ENCODE measurements around the gene MYO15A.

Gene MYO15A

GRCh38 chr17:18166894-18167293 lies 58.3 kb downstream of the MYO15A start:
- no peak for TF ChIP-seq CTCF (IDR thresholded peaks at IDR 0.05; ENCODE audit: low read depth, low read length, missing control alignments)
- DNase-seq (ENCODE audit: low read depth) = no peak
- in situ Hi-C loops (cut with HindIII; ENCODE audit: low sequenced_read_pairs) = no loop called here
- H3K4me3 ChIP-seq (ENCODE audit: low read depth, low read length) = no peak overlapping the region

- in situ Hi-C loops (cut with HindIII; ENCODE audit: low sequenced_read_pairs) = no loop called here
- TF ChIP-seq CTCF (IDR thresholded peaks at IDR 0.05; ENCODE audit: low read depth, low read length, missing control alignments) = no peak
Observed at GRCh38 chr17:18167421-18167820, 58.9 kb downstream of the MYO15A start.

GRCh38 chr17:18172531-18173278 lies 64.1 kb downstream of the MYO15A start:
- no peak for TF ChIP-seq CTCF (IDR thresholded peaks at IDR 0.05; ENCODE audit: low read depth, low read length, missing control alignments)
- in situ Hi-C loops (cut with HindIII; ENCODE audit: low sequenced_read_pairs) = no loop called here
- DNase-seq (ENCODE audit: low read depth) = no peak
- no peak overlapping the region for H3K4me3 ChIP-seq (ENCODE audit: low read depth, low read length)

More at GRCh38 chr17:18167421-18167820, 58.9 kb downstream of the MYO15A start:
- no peak for DNase-seq (ENCODE audit: low read depth)
- H3K4me3 ChIP-seq (ENCODE audit: low read depth, low read length) = no peak overlapping the region

GRCh38 chr17:18173740-18174139 lies 65.2 kb downstream of the MYO15A start:
- DNase-seq (ENCODE audit: low read depth) = no peak
- TF ChIP-seq CTCF (IDR thresholded peaks at IDR 0.05; ENCODE audit: low read depth, low read length, missing control alignments) = no peak
- no peak overlapping the region for H3K4me3 ChIP-seq (ENCODE audit: low read depth, low read length)
- in situ Hi-C loops (cut with HindIII; ENCODE audit: low sequenced_read_pairs) = no loop called here

GRCh38 chr17:18176176-18176575 lies 67.6 kb downstream of the MYO15A start:
- no peak overlapping the region for H3K4me3 ChIP-seq (ENCODE audit: low read depth, low read length)
- no peak for TF ChIP-seq CTCF (IDR thresholded peaks at IDR 0.05; ENCODE audit: low read depth, low read length, missing control alignments)
- no peak for DNase-seq (ENCODE audit: low read depth)
- in situ Hi-C loops (cut with HindIII; ENCODE audit: low sequenced_read_pairs) = no loop called here

GRCh38 chr17:18177133-18177532 lies 68.6 kb downstream of the MYO15A start:
- no peak for DNase-seq (ENCODE audit: low read depth)
- H3K4me3 ChIP-seq (ENCODE audit: low read depth, low read length) = no peak overlapping the region
- in situ Hi-C loops (cut with HindIII; ENCODE audit: low sequenced_read_pairs) = no loop called here
- no peak for TF ChIP-seq CTCF (IDR thresholded peaks at IDR 0.05; ENCODE audit: low read depth, low read length, missing control alignments)

All from astrocyte of the cerebellum (primary cell).